BE2C (cell line): Measurements from ENCODE around the gene CFTR.

Experiments
- DNase-seq: peaks from one replicate; pipeline ENCODE4 v3.0.0-alpha.2; 2020
- H3K27me3 ChIP-seq: fragments of 250-450 bp; sonication (Bioruptor Pico); 2 replicates; pipeline ENCODE4 v1.5.1; 2020; ENCODE audit warnings: mild to moderate bottlenecking
- H3K36me3 ChIP-seq: fragments of 250-450 bp; sonication (Bioruptor Pico); 2 replicates; pipeline ENCODE4 v1.5.1; 2020; ENCODE audit warnings: mild to moderate bottlenecking
- H3K4me1 ChIP-seq: fragments of 250-450 bp; sonication (Bioruptor Pico); 2 replicates; pipeline ENCODE4 v1.5.1; 2020
- H3K4me3 ChIP-seq: 2 replicates; pipeline ENCODE4 v1.5.1; 2011; ENCODE audit warnings: low read depth, low read length
- H3K9me3 ChIP-seq: fragments of 250-450 bp; sonication (Bioruptor Pico); 2 replicates; pipeline ENCODE4 v1.5.1; 2020
- TF ChIP-seq, protein P1 (sequence below): IDR thresholded peaks from 2 replicates; pipeline ENCODE4 v1.5.1; 2012; ENCODE audit warnings: mild to moderate bottlenecking, low read depth, low read length

The CFTR gene

DNA sequence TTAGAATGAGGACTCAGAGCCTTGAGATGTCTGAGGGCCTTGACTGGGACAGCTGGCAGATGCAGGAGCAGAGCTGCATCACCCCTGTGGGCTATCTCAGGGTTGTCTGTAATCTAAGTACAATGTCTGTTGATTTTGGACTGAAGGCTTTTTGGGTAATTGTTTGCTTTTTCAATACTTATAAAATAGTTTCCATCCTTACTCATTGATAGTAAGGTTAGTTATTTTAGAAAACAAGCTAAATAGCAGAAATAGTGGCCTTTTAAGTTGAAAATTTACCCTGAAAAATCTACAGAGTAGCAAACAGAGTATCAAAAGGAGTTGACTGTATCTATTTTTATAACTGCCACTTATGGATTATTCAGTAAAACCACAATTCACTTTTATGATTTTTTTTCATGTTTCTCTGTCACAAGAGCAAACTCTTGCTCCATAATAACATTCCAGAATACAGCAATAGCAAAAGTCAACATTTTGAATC lies 179.7 kb downstream of the CFTR start:
- no peak for DNase-seq
- TF ChIP-seq, protein P1, sequence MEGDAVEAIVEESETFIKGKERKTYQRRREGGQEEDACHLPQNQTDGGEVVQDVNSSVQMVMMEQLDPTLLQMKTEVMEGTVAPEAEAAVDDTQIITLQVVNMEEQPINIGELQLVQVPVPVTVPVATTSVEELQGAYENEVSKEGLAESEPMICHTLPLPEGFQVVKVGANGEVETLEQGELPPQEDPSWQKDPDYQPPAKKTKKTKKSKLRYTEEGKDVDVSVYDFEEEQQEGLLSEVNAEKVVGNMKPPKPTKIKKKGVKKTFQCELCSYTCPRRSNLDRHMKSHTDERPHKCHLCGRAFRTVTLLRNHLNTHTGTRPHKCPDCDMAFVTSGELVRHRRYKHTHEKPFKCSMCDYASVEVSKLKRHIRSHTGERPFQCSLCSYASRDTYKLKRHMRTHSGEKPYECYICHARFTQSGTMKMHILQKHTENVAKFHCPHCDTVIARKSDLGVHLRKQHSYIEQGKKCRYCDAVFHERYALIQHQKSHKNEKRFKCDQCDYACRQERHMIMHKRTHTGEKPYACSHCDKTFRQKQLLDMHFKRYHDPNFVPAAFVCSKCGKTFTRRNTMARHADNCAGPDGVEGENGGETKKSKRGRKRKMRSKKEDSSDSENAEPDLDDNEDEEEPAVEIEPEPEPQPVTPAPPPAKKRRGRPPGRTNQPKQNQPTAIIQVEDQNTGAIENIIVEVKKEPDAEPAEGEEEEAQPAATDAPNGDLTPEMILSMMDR, result no peak

DNA sequence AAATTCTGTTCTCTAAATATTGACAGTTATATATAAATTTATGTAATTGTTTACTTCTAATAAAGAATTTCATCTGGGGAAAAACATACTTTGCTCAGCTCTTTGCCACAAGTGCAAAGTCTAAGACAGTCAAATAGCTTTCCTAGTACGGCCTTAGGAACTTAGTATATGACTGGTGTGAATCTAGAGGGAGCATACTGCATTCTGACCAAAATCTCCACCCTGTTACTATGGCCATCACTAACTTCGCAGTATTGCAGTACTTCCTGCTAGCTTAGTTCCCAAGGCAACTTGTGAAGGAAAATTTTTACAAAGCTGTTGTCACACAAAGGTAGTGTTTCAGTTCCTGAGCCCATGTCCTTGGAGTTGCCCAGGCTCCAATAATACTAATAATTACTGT lies 181.5 kb downstream of the CFTR start:
- TF ChIP-seq, protein P1, result no peak
- no peak for DNase-seq
- no peaks in the 10 kb centered on the region for H3K36me3 ChIP-seq
- no peaks in the 10 kb centered on the region for H3K9me3 ChIP-seq
- H3K4me3 ChIP-seq, result no peak overlapping the region
- H3K4me1 ChIP-seq, result no peaks in the 10 kb centered on the region
- H3K27me3 ChIP-seq, result no peaks in the 10 kb centered on the region

More for the DNA sequence above, 179.7 kb downstream of the CFTR start:
- H3K4me1 ChIP-seq, result no peaks in the 10 kb centered on the region
- no peaks in the 10 kb centered on the region for H3K36me3 ChIP-seq
- H3K9me3 ChIP-seq, result no peaks in the 10 kb centered on the region
- H3K27me3 ChIP-seq, result no peaks in the 10 kb centered on the region
- H3K4me3 ChIP-seq, result no peak overlapping the region

DNA sequence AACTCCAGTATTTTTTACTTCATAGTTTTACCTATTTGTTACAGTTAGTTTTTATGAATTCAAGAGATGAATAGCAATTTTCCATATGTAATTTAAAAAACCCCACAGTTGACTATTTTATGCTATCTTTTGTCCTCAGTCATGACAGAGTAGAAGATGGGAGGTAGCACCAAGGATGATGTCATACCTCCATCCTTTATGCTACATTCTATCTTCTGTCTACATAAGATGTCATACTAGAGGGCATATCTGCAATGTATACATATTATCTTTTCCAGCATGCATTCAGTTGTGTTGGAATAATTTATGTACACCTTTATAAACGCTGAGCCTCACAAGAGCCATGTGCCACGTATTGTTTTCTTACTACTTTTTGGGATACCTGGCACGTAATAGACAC lies 184.2 kb downstream of the CFTR start:
- Histone ChIP-seq H3K36me3 (no peaks in the 10 kb centered on the region), H3K9me3 (no peaks in the 10 kb centered on the region), H3K4me1 (no peaks in the 10 kb centered on the region), H3K27me3 (no peaks in the 10 kb centered on the region; the same call in 1 of the 2 replicates), H3K4me3 (no peak overlapping the region)
- no peak for DNase-seq
- TF ChIP-seq, protein P1, result no peak

DNA sequence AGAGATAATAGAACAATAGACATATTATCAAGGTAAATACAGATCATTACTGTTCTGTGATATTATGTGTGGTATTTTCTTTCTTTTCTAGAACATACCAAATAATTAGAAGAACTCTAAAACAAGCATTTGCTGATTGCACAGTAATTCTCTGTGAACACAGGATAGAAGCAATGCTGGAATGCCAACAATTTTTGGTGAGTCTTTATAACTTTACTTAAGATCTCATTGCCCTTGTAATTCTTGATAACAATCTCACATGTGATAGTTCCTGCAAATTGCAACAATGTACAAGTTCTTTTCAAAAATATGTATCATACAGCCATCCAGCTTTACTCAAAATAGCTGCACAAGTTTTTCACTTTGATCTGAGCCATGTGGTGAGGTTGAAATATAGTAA lies 185.5 kb downstream of the CFTR start:
- H3K9me3 ChIP-seq, result no peaks in the 10 kb centered on the region
- no peak for DNase-seq
- TF ChIP-seq, protein P1, result no peak
- no peaks in the 10 kb centered on the region for H3K4me1 ChIP-seq
- no peaks in the 10 kb centered on the region for H3K36me3 ChIP-seq
- no peaks in the 10 kb centered on the region; the same call in 1 of the 2 replicates for H3K27me3 ChIP-seq
- no peak overlapping the region for H3K4me3 ChIP-seq

DNA sequence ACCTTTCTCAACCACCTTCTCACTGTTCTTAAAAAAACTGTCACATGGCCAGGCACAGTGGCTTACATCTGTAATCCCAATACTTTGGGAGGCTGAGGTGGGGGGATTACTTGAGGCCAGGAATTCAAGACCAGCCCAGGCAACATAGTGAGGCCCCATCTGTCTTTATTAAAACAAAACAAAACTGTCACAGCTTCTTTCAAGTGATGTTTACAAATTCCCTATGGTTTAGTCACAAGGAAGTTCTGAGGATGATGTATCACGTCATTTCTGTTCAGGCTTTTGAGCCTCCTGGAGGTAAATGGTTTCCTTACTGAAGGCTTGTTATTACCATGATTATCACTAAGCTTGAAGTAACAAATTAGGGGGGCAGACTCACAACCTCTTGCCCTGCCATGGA lies 186.2 kb downstream of the CFTR start:
- H3K27me3 ChIP-seq, result no peaks in the 10 kb centered on the region; the same call in 1 of the 2 replicates
- H3K4me1 ChIP-seq, result no peaks in the 10 kb centered on the region
- no peak for DNase-seq
- H3K9me3 ChIP-seq, result no peaks in the 10 kb centered on the region
- TF ChIP-seq, protein P1, result no peak
- no peaks in the 10 kb centered on the region for H3K36me3 ChIP-seq
- no peak overlapping the region for H3K4me3 ChIP-seq

DNA sequence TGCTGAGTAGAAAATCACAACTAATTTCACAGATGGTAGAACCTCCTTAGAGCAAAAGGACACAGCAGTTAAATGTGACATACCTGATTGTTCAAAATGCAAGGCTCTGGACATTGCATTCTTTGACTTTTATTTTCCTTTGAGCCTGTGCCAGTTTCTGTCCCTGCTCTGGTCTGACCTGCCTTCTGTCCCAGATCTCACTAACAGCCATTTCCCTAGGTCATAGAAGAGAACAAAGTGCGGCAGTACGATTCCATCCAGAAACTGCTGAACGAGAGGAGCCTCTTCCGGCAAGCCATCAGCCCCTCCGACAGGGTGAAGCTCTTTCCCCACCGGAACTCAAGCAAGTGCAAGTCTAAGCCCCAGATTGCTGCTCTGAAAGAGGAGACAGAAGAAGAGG lies 186.9 kb downstream of the CFTR start:
- no peaks in the 10 kb centered on the region; the same call in 1 of the 2 replicates for H3K27me3 ChIP-seq
- H3K4me1 ChIP-seq, result no peaks in the 10 kb centered on the region

More for the DNA sequence above, 186.9 kb downstream of the CFTR start:
- H3K9me3 ChIP-seq, result no peaks in the 10 kb centered on the region
- DNase-seq, result no peak
- no peak overlapping the region for H3K4me3 ChIP-seq
- no peaks in the 10 kb centered on the region for H3K36me3 ChIP-seq
- TF ChIP-seq, protein P1, result no peak
